RWPE1 (cell line): ENCODE results near the gene ULK4.
"Not testable (repeated sequence)": the region's sequence is repeated elsewhere in the genome, so short reads cannot be mapped to it uniquely, and the experiment has no call there.

ENCODE experiments used
- CTCF ChIA-PET: fragments of 350-600 bp; sonication (Branson Sonifier 250); formaldehyde crosslinking; extraction: SDS; loops from one replicate; lab custom pipeline; 2021; lab: Yijun Ruan, JAX
- POLR2A ChIA-PET: fragments of 400-600 bp; formaldehyde crosslinking; extraction: SDS; loops from one replicate; lab custom pipeline; 2020; ENCODE audit warnings: antibody characterized with exemption; ENCODE audit not compliant: low non-redundant PET; lab: Yijun Ruan, JAX
- DNase-seq: peaks from one replicate; pipeline ENCODE4 v3.0.0; 2012; ENCODE audit warnings: low spot score
- H3K27ac ChIP-seq: fragments of 450-650 bp; 2 replicates; pipeline ENCODE4 v1.5.1; 2017
- TF ChIP-seq, protein P1 (sequence below): fragments of 450-650 bp; conservative IDR thresholded peaks from 2 replicates; pipeline ENCODE4 v1.5.1; 2017; ENCODE audit warnings: low read depth, mild to moderate bottlenecking

Gene ULK4

DNA sequence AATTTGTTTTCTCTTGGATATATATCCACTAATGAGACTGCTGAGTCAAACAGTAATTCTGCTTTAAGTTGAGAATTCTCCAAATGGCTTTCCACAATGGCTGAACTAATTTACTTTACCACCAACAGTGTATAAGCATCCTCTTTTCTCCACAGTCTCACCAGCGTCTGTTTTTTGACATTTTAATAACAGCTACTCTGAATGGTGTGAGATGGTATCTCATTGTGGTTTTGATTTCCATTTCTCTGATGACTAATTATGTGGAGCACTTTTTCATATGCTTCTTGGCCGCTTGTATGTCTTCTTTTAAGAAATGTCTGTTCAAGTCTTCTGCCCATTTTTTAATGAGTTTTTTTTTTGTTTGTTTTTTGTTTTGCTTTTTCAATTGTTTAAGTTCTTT is 556.4 kb downstream of the ULK4 start:
- ChIA-PET POLR2A (no interaction called here), CTCF (no interaction called here)
- TF ChIP-seq, protein P1, sequence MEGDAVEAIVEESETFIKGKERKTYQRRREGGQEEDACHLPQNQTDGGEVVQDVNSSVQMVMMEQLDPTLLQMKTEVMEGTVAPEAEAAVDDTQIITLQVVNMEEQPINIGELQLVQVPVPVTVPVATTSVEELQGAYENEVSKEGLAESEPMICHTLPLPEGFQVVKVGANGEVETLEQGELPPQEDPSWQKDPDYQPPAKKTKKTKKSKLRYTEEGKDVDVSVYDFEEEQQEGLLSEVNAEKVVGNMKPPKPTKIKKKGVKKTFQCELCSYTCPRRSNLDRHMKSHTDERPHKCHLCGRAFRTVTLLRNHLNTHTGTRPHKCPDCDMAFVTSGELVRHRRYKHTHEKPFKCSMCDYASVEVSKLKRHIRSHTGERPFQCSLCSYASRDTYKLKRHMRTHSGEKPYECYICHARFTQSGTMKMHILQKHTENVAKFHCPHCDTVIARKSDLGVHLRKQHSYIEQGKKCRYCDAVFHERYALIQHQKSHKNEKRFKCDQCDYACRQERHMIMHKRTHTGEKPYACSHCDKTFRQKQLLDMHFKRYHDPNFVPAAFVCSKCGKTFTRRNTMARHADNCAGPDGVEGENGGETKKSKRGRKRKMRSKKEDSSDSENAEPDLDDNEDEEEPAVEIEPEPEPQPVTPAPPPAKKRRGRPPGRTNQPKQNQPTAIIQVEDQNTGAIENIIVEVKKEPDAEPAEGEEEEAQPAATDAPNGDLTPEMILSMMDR = no peak
- no peak overlapping the region for H3K27ac ChIP-seq
- DNase-seq = no peak

DNA sequence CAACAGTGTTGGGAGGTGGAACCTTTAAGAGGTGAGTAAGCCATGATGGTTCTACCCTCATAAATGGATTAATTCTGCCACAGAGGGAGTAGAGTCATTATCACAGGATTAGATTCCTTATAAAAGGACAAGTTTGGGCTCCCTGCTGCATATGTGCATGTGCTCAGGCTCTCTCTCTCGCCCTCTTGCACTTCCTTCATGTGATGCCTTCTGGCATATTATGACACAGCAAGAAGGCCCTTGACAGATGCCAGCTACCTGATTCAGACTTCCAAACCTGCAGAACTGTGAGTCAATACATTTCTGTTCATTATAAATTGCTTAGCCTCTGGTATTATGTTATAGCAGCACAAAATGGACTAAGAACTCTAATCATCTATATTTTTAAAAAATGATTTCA is 557.3 kb downstream of the ULK4 start:
- H3K27ac ChIP-seq = no peak overlapping the region
- TF ChIP-seq, protein P1 = no peak
- CTCF ChIA-PET = no interaction called here
- no peak for DNase-seq
- POLR2A ChIA-PET = no interaction called here

DNA sequence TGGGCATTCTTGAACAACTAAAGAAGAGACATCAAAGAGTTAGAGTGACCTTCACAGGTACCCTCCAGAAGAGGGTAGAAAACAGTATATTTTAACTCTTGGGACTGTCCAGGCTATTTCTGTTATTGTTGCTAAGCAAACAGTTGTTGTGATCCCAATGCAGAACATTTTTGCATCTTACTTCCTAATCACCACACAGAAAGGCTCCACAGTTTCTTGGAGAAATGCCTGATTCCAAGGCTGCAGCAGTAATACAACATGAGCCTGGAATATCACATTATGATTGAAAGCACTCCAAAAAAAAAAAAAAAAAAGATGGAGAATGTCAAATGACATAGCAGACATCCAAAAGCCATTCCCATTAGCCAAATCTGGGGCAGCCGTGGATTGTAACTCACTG is 567.0 kb downstream of the ULK4 start:
- ChIA-PET POLR2A (no interaction called here), CTCF (no interaction called here)
- DNase-seq = no peak
- TF ChIP-seq, protein P1 = no peak
- H3K27ac ChIP-seq = no peak overlapping the region

DNA sequence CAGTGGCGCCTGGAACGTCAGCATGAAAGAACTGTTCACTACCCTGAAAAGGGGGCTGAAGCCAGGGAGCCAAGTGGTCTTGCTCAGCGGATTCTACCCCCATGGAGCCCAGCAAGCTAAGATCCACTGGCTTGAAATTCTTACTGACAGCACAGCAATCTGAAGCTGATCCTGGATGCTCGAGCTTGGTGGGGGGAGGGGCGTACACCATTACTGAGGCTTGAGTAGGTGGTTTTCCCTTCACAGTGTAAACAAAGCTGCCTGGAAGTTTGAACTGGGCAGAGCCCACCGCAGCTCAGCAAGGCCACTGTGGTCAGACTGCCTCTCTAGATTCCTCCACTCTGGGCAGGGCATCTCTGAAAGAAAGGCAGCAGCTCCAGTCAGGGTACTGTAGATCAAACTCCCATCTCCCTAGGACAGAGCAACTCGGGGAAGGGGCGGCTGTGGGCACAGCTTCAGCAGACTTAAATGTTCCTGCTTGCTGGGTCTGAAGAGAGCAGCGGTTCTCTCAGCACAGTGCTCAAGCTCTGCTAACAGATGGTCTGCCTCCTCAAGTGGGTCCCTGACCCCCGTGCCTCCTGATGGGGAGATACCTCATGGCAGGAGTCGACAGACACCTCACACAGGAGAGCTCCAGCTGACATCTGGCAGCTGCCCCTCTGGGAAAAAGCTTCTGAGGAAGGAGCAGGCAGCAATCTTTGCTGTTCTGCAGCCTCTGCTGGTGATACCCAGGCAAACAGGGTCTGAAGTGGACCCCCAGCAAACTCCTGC is 591.0 kb downstream of the ULK4 start:
- H3K27ac ChIP-seq, POLR2A ChIA-PET, CTCF ChIA-PET, DNase-seq: not testable (repeated sequence)

DNA sequence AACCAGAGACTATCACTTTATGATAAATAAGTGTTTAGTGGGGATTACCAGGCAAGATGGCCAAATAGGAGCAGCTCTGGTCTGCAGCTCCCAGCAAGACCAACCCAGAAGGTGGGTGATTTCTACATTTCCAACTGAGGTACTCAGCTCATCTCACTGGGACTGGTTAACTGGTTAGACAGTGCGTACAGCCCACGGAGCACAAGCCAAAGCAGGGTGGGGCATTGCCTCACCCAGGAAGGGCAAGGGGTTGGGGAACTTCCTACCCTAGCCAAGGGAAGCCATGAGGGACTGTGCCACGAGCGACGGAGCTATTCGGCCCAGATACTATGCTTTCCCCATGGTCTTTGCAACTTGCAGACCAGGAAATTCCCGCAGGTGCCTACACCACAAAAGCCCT is 591.6 kb downstream of the ULK4 start:
- TF ChIP-seq, protein P1 = no peak
- no peak for DNase-seq
- H3K27ac ChIP-seq = no peak overlapping the region
- ChIA-PET POLR2A (no interaction called here), CTCF (no interaction called here)

DNA sequence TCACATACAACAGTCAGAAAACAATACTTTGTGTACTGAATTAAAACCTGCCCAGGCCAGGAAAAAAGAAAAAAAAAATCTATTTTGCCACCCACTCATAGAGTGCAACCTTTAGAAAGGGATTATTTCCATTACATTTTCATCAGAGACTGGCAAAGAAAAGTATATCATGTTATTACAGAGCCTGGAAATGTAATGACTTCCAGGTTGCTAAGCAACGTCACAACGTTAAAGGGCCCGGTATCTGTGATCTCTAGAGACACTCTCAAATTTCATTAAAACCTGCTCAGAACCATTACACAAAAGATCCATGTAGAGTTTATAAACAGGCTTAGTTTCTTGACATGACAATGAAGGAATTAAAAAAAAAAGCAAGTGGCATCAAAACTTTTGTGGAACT is 592.1 kb downstream of the ULK4 start:
- ChIA-PET POLR2A (no interaction called here), CTCF (no interaction called here)
- TF ChIP-seq, protein P1 = no peak
- H3K27ac ChIP-seq = no peak overlapping the region
- DNase-seq = no peak

DNA sequence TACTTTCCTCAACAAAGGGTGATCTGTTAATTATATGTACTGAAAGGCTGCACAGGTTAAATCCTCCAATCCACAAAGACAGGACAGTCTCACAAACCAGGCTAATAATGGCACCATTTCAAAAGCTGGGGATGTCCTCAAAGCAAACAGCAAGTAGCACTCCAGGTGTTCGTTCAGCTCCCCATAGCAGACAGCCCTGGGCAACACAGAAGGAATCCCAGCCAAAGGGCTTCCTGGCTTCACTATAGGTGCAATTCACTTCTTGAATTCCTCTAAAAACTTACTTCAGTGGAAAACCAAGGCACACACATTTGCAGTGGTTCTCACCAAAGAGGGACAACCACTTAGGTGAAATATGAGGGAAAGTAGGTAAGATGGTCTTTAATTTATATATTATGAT is 595.9 kb downstream of the ULK4 start:
- TF ChIP-seq, protein P1 = no peak
- ChIA-PET CTCF (no interaction called here), POLR2A (no interaction called here)
- no peak overlapping the region for H3K27ac ChIP-seq
- no peak for DNase-seq
